PC-3 (cell line): ENCODE measurements around the gene EPHB1. TPM values are rescaled to one million over a fixed set of nuclear protein-coding genes. Genes with fewer than 3 reads are reported as not detected.
"Not testable (repeated sequence)": the region's sequence is repeated elsewhere in the genome, so short reads cannot be mapped to it uniquely, and the experiment has no call there.

Experiments used
- ATAC-seq: fragments of 200-7000 bp; cut with Tn5 transposase; 2 replicates; pipeline ENCODE4 v1.9.1; 2020; ENCODE audit warnings: mild to moderate bottlenecking, moderate library complexity
- BruUV-seq: library from RNA; stranded (reverse); fragments of 400-500 nt; replicated peaks from 2 replicates; lab custom pipeline; 2021; lab: Mats Ljungman, UMichigan
- CTCF ChIA-PET: fragments of 300-600 bp; sonication (Branson Sonifier 250); formaldehyde crosslinking; loops from one replicate; lab custom pipeline; 2022; ENCODE audit warnings: antibody characterized with exemption; lab: Charles Lee
- POLR2A ChIA-PET: fragments of 300-600 bp; sonication (Branson Sonifier 250); formaldehyde crosslinking; loops from one replicate; lab custom pipeline; 2022; ENCODE audit warnings: antibody characterized with exemption; ENCODE audit not compliant: unreplicated experiment; lab: Charles Lee
- DNase-seq: peaks from one replicate; pipeline ENCODE4 v3.0.0-alpha.2; 2015
- H2AFZ ChIP-seq: fragments of 300-600 bp; sonication (generic); 2 replicates; pipeline ENCODE4 v1.6.0; 2016; ENCODE audit warnings: antibody characterized with exemption, low read length
- H3F3A ChIP-seq: fragments of 300-600 bp; sonication (generic); one replicate; pipeline ENCODE4 v1.6.0; 2017; ENCODE audit warnings: antibody characterized with exemption, low read length, control low read depth, mild to moderate bottlenecking; ENCODE audit not compliant: unreplicated experiment
- H3K27ac ChIP-seq: fragments of 300-600 bp; sonication (generic); 2 replicates; pipeline ENCODE4 v1.5.1; 2016; ENCODE audit warnings: mild to moderate bottlenecking, low read length
- H3K27me3 ChIP-seq: fragments of 300-600 bp; sonication (generic); 2 replicates; pipeline ENCODE4 v1.6.1; 2016; ENCODE audit warnings: low read length, mixed read lengths
- H3K36me3 ChIP-seq: fragments of 300-600 bp; sonication (generic); 2 replicates; pipeline ENCODE4 v1.6.1; 2016; ENCODE audit warnings: low read depth, mixed run types, low read length, mixed read lengths
- H3K4me1 ChIP-seq: fragments of 300-600 bp; sonication (generic); 2 replicates; pipeline ENCODE4 v1.5.1; 2016; ENCODE audit warnings: low read length; ENCODE audit not compliant: insufficient read depth
- H3K4me2 ChIP-seq: fragments of 300-600 bp; sonication (generic); 2 replicates; pipeline ENCODE4 v1.6.0; 2016; ENCODE audit warnings: low read length
- H3K4me3 ChIP-seq: fragments of 300-600 bp; sonication (generic); 2 replicates; pipeline ENCODE4 v1.5.1; 2016; ENCODE audit warnings: mild to moderate bottlenecking, low read length, mixed read lengths
- H3K79me2 ChIP-seq: fragments of 300-600 bp; sonication (generic); 2 replicates; pipeline ENCODE4 v1.6.1; 2017; ENCODE audit warnings: low read length, mixed read lengths
- H3K9ac ChIP-seq: fragments of 300-600 bp; sonication (generic); 2 replicates; pipeline ENCODE4 v1.6.0; 2016; ENCODE audit warnings: mild to moderate bottlenecking, low read length
- H3K9me2 ChIP-seq: fragments of 300-600 bp; sonication (generic); replicated peaks from 2 replicates; pipeline ENCODE4 v1.6.1; 2016; ENCODE audit warnings: mixed run types, low read length, mixed read lengths
- H3K9me3 ChIP-seq: fragments of 300-600 bp; sonication (generic); 2 replicates; pipeline ENCODE4 v1.6.1; 2016; ENCODE audit warnings: low read length, mixed read lengths
- H4K20me1 ChIP-seq: fragments of 300-600 bp; sonication (generic); 2 replicates; pipeline ENCODE4 v1.6.1; 2016; ENCODE audit warnings: low read length, mixed read lengths
- CTCF ChIP-seq: fragments of 300-600 bp; sonication (generic); conservative IDR thresholded peaks from 2 replicates; pipeline ENCODE4 v1.5.1; 2017; ENCODE audit warnings: antibody characterized with exemption, low read depth, mild to moderate bottlenecking, low read length
- EZH2 ChIP-seq: fragments of 300-600 bp; sonication (generic); IDR thresholded peaks from one replicate; pipeline ENCODE4 v1.6.1; 2017; ENCODE audit warnings: antibody characterized with exemption, mild to moderate bottlenecking, low read length; ENCODE audit not compliant: unreplicated experiment
- EZH2phosphoT487 ChIP-seq: fragments of 300-600 bp; sonication (generic); IDR thresholded peaks from 2 replicates; pipeline ENCODE4 v1.6.1; 2018; ENCODE audit warnings: mild to moderate bottlenecking, antibody characterized with exemption, low read length, borderline replicate concordance
- intact Hi-C: fragments of 100-400 bp; cut with micrococcal nuclease; formaldehyde crosslinking; loops from 2 replicates; pipeline ENCODE4 v1.9.0; 2023
- total RNA-seq: library from RNA; depleted of rRNA; stranded (reverse); fragments of >200 nt; gene quantifications from 2 replicates; pipeline ENCODE4 v1.2.3, GENCODE V29; 2014

Gene EPHB1
- total RNA-seq, 1 experiment from 2014 or later = 0.69 TPM

GRCh38 chr3:135034291-135034768 lies 239.3 kb downstream of the EPHB1 start:
- Histone ChIP-seq H2AFZ (no peak overlapping the region), H3K79me2 (no peaks in the 10 kb centered on the region), H3K27me3 (no peaks in the 10 kb centered on the region), H3K4me2 (no peak overlapping the region), H3K4me1 (no peaks in the 10 kb centered on the region), H3K36me3 (no peaks in the 10 kb centered on the region), H4K20me1 (no peaks in the 10 kb centered on the region), H3K9me3 (no peaks in the 10 kb centered on the region), H3K27ac (no peak overlapping the region), H3K4me3 (no peak overlapping the region), H3K9ac (no peak overlapping the region), H3F3A (no peaks in the 10 kb centered on the region), H3K9me2 (no peaks in the 10 kb centered on the region)
- intact Hi-C loops = no loop called here
- ChIA-PET CTCF (no interaction called here), POLR2A (no interaction called here)
- no peak for DNase-seq
- TF ChIP-seq CTCF = no peak
- no peak for TF ChIP-seq EZH2phosphoT487
- no peak for TF ChIP-seq EZH2
- no peak for ATAC-seq
- BruUV-seq = no TSS peak

GRCh38 chr3:135034891-135035440 lies 239.9 kb downstream of the EPHB1 start:
- Histone ChIP-seq H3K4me3 (no peak overlapping the region), H3F3A (no peaks in the 10 kb centered on the region), H3K9me3 (no peaks in the 10 kb centered on the region), H3K4me1 (no peaks in the 10 kb centered on the region), H3K4me2 (no peak overlapping the region), H3K27ac (no peak overlapping the region), H4K20me1 (no peaks in the 10 kb centered on the region), H3K27me3 (no peaks in the 10 kb centered on the region), H3K36me3 (no peaks in the 10 kb centered on the region), H3K79me2 (no peaks in the 10 kb centered on the region), H3K9me2 (no peaks in the 10 kb centered on the region), H2AFZ (no peak overlapping the region), H3K9ac (no peak overlapping the region)
- DNase-seq = no peak
- intact Hi-C loops = no loop called here
- no peak for ATAC-seq
- no TSS peak for BruUV-seq
- no peak for TF ChIP-seq EZH2
- TF ChIP-seq CTCF = no peak
- TF ChIP-seq EZH2phosphoT487 = no peak
- CTCF ChIA-PET = no interaction called here
- POLR2A ChIA-PET = no interaction called here

GRCh38 chr3:135038186-135038585 lies 243.1 kb downstream of the EPHB1 start:
- Histone ChIP-seq H3K4me2 (no peak overlapping the region), H3K9me2 (no peaks in the 10 kb centered on the region), H3F3A (no peaks in the 10 kb centered on the region), H3K36me3 (no peaks in the 10 kb centered on the region), H3K27me3 (no peaks in the 10 kb centered on the region), H3K9me3 (no peaks in the 10 kb centered on the region), H3K4me3 (no peak overlapping the region), H3K9ac (no peak overlapping the region), H3K27ac (no peak overlapping the region), H3K4me1 (no peaks in the 10 kb centered on the region), H2AFZ (no peak overlapping the region), H4K20me1 (no peaks in the 10 kb centered on the region), H3K79me2 (no peaks in the 10 kb centered on the region)
- no peak for ATAC-seq
- BruUV-seq = no TSS peak
- no peak for DNase-seq
- ChIA-PET CTCF (no interaction called here), POLR2A (no interaction called here)
- intact Hi-C loops = no loop called here
- TF ChIP-seq EZH2phosphoT487 = no peak
- no peak for TF ChIP-seq CTCF
- no peak for TF ChIP-seq EZH2

- POLR2A ChIA-PET, H3K4me3 ChIP-seq, BruUV-seq, H3K9ac ChIP-seq, H3F3A ChIP-seq, H3K4me2 ChIP-seq, CTCF ChIA-PET, H3K9me2 ChIP-seq, DNase-seq, H3K27me3 ChIP-seq, H3K36me3 ChIP-seq, H3K79me2 ChIP-seq, H3K4me1 ChIP-seq, ATAC-seq, intact Hi-C loops, H3K9me3 ChIP-seq, H4K20me1 ChIP-seq, H3K27ac ChIP-seq, H2AFZ ChIP-seq: not testable (repeated sequence)
Observed at GRCh38 chr3:135039536-135039935, 244.5 kb downstream of the EPHB1 start.
